ENCODE measurements around the gene FLNB. TPM values are rescaled to one million over a fixed set of nuclear protein-coding genes. Genes with fewer than 3 reads are reported as not detected.

The FLNB gene
- total and polyA plus RNA-seq, 10 of the 15 experiments (the other 5 are each of a cell fraction or from before 2014, with no cell fraction given), result 13.6 to 51.8 (median 26.4) TPM

DNA sequence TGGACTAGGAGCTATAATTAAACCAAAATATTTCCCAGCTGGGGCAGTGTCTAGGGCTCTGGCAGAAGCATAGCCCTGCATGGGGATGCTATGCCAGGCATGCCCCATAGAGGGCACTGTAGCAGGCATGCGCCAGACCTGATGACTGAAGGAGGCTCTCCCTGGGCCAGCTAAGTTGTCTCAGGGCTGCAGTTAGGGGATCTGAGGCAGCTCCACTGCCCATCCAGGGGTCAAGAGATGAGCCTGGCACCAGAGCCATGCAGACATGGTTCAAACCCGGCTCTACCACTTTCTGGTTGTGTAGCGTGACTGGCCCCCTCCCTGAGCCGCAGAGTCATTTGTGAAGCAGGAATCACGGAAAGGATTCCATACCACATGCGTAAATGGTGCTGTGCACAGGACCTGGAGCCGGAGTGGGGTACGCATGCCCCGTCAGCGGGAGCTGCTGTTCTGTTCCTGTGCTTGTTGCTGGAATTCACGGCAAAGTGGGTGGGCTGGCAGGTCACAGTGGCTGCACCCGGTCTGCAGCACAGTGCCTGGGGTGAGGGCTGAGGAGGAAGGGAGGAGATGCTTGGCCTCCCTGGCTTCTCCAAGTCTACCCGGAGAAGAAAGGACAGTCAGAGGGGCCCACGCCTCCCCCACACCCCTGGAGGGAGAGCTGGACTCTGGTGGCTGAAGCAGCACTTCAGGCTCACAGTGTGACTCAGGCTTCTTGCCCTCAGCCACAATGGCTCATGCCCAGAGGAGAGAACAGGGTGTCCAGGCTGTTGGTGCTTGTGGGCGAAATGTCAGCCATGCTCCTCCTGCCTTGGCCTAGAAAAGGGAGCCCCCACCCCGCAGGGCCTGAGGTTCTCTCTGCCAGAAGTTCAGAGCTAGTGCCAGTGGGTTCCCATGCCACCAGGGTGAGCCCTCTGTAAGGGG, 159.5 kb downstream of the FLNB start (continued):
- TF ChIP-seq, protein P1, sequence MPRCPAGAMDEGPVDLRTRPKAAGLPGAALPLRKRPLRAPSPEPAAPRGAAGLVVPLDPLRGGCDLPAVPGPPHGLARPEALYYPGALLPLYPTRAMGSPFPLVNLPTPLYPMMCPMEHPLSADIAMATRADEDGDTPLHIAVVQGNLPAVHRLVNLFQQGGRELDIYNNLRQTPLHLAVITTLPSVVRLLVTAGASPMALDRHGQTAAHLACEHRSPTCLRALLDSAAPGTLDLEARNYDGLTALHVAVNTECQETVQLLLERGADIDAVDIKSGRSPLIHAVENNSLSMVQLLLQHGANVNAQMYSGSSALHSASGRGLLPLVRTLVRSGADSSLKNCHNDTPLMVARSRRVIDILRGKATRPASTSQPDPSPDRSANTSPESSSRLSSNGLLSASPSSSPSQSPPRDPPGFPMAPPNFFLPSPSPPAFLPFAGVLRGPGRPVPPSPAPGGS (IDR thresholded peaks at IDR 0.05; ENCODE audit: borderline replicate concordance, insufficient read depth, low read depth, low read length, poor library complexity, severe bottlenecking), result no peak
- no peak for TF ChIP-seq SREBF1 (IDR thresholded peaks at IDR 0.05; ENCODE audit: low read length)

DNA sequence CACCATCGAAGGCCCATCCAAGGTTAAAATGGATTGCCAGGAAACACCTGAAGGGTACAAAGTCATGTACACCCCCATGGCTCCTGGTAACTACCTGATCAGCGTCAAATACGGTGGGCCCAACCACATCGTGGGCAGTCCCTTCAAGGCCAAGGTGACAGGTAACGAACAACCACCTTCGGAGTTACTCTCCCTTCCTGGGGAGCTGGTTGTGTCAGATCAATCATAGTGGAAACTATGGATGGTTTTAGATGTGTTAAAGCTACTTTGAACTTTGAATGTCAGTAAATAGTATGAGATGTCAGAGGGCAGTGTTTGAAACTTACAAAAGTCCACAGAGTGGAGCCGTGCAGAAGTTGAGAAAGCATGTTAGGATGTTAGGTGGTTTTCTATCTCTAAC, 160.3 kb downstream of the FLNB start:
- H3K4me3 ChIP-seq, result no peak overlapping the region
- H2AFZ ChIP-seq (ENCODE audit: control insufficient read depth, low read depth, low read length), result no peak overlapping the region
- no peak for DNase-seq (ENCODE audit: low read depth, low spot score)
- no peak overlapping the region for H3K27ac ChIP-seq (ENCODE audit: control insufficient read depth, insufficient read depth)
- BruUV-seq (replicated peaks), result no TSS peak
- ATAC-seq, result no peak
- no peaks in the 10 kb centered on the region for H3K4me1 ChIP-seq (ENCODE audit: control insufficient read depth, insufficient read depth, low read length)
- H3K79me2 ChIP-seq (ENCODE audit: control insufficient read depth, insufficient read depth, low read length), result no peaks in the 10 kb centered on the region
- no peaks in the 10 kb centered on the region; a peak in 2 of 4 replicates for H3K36me3 ChIP-seq (ENCODE audit: control insufficient read depth in 2 of 2, insufficient read depth in 2 of 2, low read length in 1 of 2)
- no peaks in the 10 kb centered on the region for H3K27me3 ChIP-seq (replicated peaks in 1 of 2; ENCODE audit: control insufficient read depth in 2 of 2, insufficient read depth in 2 of 2, low read length in 1 of 2)
- CTCF ChIA-PET, result interaction anchor here (1.0 to 8.4 kb wide), 11 partner anchors 8 to 207 kb away, joined by 3 to 78 read pairs (median 8); partner anchors contain the start of gene FLNB
- no peak overlapping the region for H3K4me2 ChIP-seq (ENCODE audit: control insufficient read depth, insufficient read depth)
- SMC1A ChIA-PET (ENCODE audit: uncharacterized antibody, unreplicated experiment), result interaction anchor here (0.9 to 3.1 kb wide), 3 partner anchors 123 to 205 kb away, joined by 4 to 19 read pairs (median 8); no protein-coding TSS in a partner anchor
- H4K20me1 ChIP-seq (ENCODE audit: control insufficient read depth, insufficient read depth), result no peaks in the 10 kb centered on the region
- in situ Hi-C loops (cut with MboI) (no loop called here), intact Hi-C loops (cut with micrococcal nuclease; ENCODE audit: unreplicated experiment) (no loop called here)
- WGBS (ENCODE audit: insufficient coverage, insufficient replicate concordance, low lambda C conversion rate, missing lambda C conversion rate), result 92% methylated on average over 7 of the region's 7 CpGs
- POLR2A ChIA-PET, result no interaction called here
- FAIRE-seq, result no peak
- H3K9me3 ChIP-seq (replicated peaks; ENCODE audit: control insufficient read depth, insufficient read depth, low read length), result no peaks in the 10 kb centered on the region
- RAD21 ChIA-PET (ENCODE audit: unreplicated experiment), result interaction anchor here (0.9 kb wide), 1 partner anchor 205 kb away, joined by 4 read pairs; no protein-coding TSS in a partner anchor
- no peak overlapping the region for H3K9ac ChIP-seq (ENCODE audit: control insufficient read depth, insufficient read depth, low read length)
- TF ChIP-seq, protein P2, sequence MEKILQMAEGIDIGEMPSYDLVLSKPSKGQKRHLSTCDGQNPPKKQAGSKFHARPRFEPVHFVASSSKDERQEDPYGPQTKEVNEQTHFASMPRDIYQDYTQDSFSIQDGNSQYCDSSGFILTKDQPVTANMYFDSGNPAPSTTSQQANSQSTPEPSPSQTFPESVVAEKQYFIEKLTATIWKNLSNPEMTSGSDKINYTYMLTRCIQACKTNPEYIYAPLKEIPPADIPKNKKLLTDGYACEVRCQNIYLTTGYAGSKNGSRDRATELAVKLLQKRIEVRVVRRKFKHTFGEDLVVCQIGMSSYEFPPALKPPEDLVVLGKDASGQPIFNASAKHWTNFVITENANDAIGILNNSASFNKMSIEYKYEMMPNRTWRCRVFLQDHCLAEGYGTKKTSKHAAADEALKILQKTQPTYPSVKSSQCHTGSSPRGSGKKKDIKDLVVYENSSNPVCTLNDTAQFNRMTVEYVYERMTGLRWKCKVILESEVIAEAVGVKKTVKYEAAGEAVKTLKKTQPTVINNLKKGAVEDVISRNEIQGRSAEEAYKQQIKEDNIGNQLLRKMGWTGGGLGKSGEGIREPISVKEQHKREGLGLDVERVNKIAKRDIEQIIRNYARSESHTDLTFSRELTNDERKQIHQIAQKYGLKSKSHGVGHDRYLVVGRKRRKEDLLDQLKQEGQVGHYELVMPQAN (conservative IDR thresholded peaks at IDR 0.05), result no peak
- TF ChIP-seq SKIL (IDR thresholded peaks at IDR 0.05; ENCODE audit: low read depth, poor library complexity, severe bottlenecking) (no peak), ZNF592 (IDR thresholded peaks at IDR 0.05) (no peak), PAX5 (IDR thresholded peaks at IDR 0.05; ENCODE audit: borderline replicate concordance, low read depth, low read length) (no peak), MYC (IDR thresholded peaks at IDR 0.05; ENCODE audit: insufficient read depth, insufficient read length, insufficient replicate concordance, low read length, severe bottlenecking) (no peak)
- TF ChIP-seq, protein P3, sequence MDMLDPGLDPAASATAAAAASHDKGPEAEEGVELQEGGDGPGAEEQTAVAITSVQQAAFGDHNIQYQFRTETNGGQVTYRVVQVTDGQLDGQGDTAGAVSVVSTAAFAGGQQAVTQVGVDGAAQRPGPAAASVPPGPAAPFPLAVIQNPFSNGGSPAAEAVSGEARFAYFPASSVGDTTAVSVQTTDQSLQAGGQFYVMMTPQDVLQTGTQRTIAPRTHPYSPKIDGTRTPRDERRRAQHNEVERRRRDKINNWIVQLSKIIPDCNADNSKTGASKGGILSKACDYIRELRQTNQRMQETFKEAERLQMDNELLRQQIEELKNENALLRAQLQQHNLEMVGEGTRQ (IDR thresholded peaks at IDR 0.05; ENCODE audit: borderline replicate concordance, low read depth, low read length), result no peak

All from GM12878 (cell line).